Right ventricle myocardium superior (tissue), 1 donor: Measurements from ENCODE around the gene HTRA1. TPM values are rescaled to one million over a fixed set of nuclear protein-coding genes. Genes with fewer than 3 reads are reported as not detected.

Experiments
- ATAC-seq: fragments of 200-7000 bp; cut with Tn5 transposase; one replicate; pipeline ENCODE4 v1.9.1; 2020; ENCODE audit warnings: mild to moderate bottlenecking; ENCODE audit not compliant: poor library complexity
- DNase-seq: peaks from one replicate; pipeline ENCODE4 v3.0.0-alpha.2; 2020
- intact Hi-C: fragments of 100-400 bp; cut with DNase I; formaldehyde crosslinking; loops from one replicate; pipeline ENCODE4 v1.11.2; 2022
- total RNA-seq: library from RNA; stranded (reverse); fragmentation: NEBNext Ultra II Directional; extraction: Animal tissue kit (Norgen Biotek cat#: 25700); gene quantifications from one replicate; pipeline ENCODE4 v1.2.1, GENCODE V29; 2021
- donor health status: DM: no; HTN: yes; CAD: no; lungs with severe emphysema.

The HTRA1 gene
- total RNA-seq, 1 donor from 2014 or later = 40.9 TPM

DNA sequence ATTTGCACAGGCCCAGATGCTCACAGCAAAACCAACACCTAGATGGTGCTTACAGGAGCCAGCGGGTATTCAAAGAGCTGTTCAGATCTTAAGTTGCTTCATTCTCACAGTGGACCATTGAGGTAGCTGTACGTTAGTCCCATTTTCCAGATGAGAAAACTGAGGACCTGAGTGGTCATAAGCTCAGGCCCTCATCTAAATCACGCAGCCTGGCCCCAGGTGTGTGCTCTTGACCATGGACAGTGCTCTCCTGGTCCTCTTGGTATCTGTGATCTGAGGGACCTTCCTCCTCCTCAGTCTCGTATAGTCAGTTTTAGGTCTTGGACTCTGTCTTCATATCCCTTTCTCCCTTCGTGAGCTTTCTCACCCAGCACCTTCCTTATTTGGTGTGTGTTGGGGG lies 43.7 kb downstream of the HTRA1 start:
- intact Hi-C loops = no loop called here
- ATAC-seq (no peak), DNase-seq (peak; percentile 11)

DNA sequence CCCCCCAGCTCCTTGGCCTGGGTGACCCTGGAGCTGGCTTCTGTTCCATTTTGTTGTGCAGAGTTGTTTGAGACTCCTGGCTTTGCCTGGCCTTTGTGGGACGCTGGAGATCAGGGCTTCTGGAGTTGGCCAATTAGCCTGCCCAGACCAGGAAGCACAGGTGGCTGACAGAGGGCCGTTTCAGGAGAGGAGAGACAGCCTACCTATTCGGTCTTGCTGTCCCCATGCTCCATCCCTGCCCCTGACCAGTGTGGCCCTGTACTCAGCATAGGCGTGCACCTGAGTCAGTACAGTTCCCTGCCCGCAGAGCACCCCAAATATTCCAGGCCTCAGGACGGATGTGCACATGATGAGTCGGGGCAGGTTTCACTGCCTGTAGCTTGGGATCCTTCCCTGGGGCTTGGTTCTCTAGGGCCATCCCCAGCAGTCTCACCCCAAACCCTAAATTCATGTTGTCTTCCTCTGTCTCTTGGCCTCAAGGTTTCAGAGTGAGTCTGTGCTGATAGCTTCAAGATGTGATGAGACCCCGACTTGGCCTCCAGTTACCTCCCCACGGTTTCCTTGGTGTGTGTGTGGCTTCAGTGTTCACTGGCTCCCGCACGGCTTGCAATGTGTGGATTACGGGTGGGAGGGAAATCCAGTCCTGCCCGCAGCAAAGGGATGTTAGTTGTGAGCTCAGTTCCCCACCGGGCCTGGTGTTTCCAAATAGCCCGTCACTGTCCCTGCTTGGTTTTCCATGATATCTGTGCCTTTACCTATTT lies 44.7 kb downstream of the HTRA1 start:
- peak; percentile 43 for DNase-seq
- no peak for ATAC-seq
- intact Hi-C loops = no loop called here

DNA sequence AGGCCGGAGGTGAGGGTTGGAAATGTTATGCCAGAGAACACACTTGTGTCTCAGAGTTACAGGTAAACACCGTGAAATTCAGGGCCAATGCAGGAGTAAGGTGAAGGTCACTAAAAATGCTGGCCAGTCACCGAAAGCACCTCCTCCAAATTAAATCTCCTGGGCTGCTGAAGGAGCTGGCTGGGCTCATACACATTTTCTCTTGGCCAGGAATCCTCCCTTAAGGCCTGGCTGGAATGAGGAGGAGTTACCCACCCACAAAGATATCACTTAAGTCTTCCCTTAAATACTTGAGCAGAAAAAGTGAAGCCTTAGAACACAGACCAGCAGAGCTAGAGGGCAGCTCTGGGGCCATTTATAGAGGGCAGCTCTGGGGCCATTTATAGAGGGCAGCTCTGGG lies 46.3 kb downstream of the HTRA1 start:
- no peak for ATAC-seq
- peak; percentile 14 for DNase-seq
- intact Hi-C loops = no loop called here

DNA sequence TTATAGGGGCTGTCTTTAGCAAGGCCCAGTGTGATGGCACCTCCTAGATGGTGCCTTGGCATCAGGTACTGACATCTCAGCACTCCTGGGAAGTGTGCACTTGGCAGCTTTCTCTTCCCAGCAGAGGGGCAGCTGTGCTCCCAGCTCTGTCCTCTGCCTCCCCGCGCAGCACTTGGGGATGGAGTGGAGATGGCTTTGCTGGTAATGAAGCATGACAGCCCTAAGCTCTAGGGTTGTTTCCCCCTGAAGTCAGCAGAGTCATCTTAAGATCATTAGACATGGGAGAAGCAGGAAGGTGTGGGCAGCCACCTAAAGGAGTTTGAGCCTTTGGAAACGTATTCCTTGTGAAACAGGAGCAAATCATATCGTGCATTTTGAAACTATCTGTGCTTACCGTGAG lies 46.7 kb downstream of the HTRA1 start:
- ATAC-seq = no peak
- intact Hi-C loops = no loop called here
- DNase-seq = no peak

DNA sequence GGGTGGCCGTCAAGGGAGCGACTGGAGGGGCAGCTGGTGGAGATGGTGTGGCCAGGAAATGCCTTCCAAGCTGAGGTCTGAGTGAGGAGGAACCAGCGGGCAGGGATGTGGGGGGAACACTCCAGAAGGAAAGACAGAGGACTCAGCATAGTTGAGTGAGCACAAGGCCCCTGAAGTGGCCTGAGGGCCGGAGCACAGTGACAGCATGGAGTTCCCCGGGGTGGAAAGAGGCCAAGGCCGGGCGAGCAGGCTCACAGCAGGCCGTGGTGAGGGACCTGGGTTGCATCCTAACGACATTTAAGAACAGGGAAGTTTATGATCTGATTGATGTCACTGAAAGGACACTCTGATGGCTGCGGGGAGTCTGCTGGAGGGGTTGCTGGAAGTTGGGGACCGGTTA lies 48.0 kb downstream of the HTRA1 start:
- DNase-seq (peak; percentile 33), ATAC-seq (no peak)
- intact Hi-C loops = no loop called here

DNA sequence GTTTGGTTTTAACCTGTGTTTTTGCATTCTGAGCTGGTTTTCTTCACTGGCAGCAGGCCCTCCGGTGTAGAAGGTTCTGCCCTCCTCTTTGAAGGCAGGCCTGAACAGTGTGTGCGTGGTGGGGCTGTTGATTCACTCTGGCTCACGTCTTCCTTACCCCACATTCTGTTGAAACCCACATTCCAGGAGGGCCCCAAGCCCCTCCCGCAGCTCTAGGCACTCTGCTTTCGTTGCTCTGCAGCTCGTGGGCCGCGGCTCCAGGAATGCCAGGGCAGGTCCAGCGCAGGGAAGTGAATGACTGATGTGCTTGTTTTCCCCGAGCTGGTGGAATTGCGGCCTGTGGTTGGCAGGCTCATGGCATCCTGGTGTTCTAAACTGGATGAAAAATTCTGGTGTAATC lies 49.0 kb downstream of the HTRA1 start:
- intact Hi-C loops = no loop called here
- DNase-seq (peak; percentile 11), ATAC-seq (no peak)

DNA sequence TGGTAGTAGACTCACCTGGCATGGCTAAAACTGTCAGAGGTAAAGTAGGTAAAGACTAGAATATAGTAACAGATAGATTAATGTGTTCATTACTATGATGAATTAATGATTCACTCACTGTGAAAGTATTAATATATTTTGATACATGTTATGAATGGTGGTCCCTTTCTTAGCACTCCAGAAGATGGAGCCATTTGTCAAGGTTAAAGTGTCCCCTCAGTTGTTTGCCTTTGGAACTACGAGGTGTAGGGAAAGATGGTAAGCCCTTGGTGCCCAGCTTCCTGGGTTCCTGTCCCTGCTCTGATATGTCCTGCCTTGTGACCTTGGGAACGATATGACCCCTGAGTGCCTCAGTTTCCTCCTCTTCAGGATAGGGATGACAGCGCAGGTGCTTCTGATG lies 49.4 kb downstream of the HTRA1 start:
- intact Hi-C loops = no loop called here
- no peak for ATAC-seq
- DNase-seq = no peak

DNA sequence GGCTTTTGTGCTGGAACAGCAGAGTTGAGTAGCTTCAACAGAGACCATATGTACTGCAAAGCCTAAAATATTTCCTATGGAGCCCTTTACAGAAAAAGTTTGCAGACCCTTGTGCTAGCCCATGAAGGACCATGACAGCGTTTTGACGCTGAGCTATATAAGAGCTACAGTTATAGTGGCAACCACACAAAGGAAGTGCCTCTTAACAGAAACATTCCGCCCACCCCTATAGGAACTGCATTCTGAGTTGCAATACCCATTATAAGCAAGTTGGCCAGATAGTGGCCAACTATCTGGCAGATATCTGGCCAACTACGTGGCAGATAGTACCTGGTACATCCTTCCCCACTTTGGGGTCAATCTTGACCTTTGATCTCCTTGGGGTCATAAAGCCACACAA lies 51.7 kb downstream of the HTRA1 start:
- DNase-seq (no peak), ATAC-seq (no peak)
- intact Hi-C loops = no loop called here

DNA sequence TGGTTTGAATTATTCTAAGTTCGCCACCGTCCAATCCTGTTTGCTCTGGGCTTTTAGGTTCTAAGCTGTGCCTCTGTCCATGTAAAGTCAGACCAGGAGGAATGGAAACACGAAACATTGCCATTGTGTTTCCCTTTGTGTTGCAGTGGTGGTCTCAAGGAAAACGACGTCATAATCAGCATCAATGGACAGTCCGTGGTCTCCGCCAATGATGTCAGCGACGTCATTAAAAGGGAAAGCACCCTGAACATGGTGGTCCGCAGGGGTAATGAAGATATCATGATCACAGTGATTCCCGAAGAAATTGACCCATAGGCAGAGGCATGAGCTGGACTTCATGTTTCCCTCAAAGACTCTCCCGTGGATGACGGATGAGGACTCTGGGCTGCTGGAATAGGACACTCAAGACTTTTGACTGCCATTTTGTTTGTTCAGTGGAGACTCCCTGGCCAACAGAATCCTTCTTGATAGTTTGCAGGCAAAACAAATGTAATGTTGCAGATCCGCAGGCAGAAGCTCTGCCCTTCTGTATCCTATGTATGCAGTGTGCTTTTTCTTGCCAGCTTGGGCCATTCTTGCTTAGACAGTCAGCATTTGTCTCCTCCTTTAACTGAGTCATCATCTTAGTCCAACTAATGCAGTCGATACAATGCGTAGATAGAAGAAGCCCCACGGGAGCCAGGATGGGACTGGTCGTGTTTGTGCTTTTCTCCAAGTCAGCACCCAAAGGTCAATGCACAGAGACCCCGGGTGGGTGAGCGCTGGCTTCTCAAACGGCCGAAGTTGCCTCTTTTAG lies 52.9 kb downstream of the HTRA1 start:
- ATAC-seq (no peak), DNase-seq (no peak)

DNA sequence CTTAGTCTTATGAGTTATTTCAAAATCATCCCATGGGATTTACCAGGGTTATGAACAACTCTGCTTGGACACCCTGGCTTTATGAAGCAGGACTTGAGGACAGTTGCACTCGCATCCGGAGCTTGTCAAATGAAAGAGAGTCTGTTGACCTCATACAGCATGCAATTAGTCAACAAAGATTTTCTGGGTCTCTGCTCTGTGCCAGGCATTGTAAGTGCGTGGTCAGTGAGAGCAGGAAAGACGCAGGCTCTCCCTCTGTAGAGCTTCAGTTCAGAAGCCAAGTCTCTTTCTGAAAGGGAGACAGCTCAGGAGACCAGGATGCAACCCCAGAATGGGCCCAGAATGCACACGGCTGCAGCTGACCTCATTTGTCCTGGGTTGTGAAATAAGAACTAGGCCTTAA lies 53.7 kb downstream of the HTRA1 start:
- ATAC-seq (peak; percentile 79), DNase-seq (no peak)
- intact Hi-C loops = no loop called here

More for the DNA sequence above, 52.9 kb downstream of the HTRA1 start:
- intact Hi-C loops = no loop called here

DNA sequence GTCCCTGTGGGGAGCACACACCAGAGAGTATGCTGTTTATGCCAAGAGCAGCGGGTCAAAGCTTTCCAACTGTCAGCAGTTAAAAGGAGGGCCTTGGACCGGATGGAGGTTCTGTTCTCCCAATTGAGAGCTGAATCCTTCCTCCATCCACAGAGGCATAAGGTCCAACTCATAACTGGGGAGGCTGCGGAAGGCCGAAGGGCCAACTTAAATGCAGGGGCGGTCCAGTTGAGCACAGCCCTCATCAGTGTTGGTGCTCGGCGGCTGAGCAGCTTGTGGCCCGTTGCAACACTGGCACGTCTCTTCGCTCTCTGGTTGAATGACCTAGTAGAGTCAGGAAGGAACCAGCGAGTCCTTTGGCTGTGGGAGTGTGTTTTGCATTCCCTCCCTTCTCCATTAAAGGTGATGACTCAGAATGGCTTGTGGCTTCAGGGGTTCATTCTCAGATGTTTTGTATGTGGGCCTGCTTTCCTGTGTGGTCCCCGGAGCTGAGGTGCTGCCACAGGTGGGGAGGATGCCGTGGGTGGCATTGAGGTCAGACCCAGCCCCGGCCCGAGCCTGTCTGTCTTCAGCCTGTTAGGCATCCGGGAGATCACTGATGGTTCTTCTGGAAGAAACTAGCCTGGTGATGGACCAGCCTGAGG lies 54.4 kb downstream of the HTRA1 start:
- intact Hi-C loops = no loop called here
- DNase-seq (no peak), ATAC-seq (peak; percentile 78)

DNA sequence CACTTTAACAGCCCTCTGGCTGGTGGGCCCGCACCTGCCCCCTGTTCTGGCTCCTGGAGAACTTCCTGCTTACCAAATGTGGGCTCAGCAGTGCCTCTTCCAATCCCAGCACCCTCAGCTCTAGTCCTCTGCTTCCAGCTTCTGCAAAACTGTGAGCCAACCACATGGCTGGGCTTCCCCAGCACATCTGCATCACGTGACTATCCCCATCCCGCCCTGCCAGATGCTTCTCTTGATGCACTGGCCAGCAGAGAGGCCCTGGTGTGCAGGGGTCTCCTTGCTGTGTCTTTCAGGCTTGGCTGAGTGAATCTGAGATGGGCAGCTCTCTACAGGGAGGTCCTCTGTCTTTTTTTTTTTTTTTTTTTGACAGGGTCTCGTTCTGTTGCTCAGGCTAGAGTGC lies 55.4 kb downstream of the HTRA1 start:
- intact Hi-C loops = no loop called here
- DNase-seq = no peak
- ATAC-seq = no peak

DNA sequence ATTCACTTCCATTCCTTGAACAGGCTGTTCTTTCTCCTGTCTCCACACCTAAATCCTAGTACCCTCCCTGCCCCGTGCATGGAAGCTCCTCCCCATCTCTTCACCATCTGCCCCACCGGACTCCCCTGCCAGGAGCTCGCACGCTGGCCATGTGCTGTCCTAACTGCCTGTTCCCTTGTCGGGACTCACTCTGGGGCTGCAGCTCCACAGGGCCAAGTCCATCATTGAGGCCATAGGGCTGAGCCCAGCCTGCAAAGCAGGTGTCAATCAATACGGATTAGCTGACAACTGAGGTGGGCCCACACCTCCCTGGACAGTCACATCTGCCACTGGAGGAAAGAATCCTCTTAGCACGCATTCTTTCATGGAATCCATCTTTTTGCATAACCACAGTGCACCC lies 57.8 kb downstream of the HTRA1 start:
- no peak for DNase-seq
- no peak for ATAC-seq
- intact Hi-C loops = no loop called here

DNA sequence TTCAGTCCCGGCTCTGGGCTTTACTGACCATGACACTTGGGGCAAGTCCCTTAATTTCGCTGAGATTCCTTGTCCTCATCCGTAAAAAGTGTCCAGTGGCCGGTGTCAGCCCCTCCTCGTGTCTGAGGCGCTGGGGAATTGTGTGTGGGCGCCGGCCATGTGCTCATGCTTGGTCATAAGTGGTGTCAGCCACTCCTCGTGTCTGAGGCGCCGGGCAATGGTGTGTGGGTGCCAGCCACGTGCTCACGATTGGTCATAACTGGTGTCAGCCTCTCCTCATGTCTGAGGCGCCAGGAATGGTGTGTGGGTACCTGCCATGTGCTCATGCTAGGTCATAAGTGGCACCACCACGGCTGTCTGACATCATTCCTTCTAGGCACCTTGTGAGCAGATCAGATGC lies 58.5 kb downstream of the HTRA1 start:
- intact Hi-C loops = no loop called here
- DNase-seq = no peak
- ATAC-seq = no peak

DNA sequence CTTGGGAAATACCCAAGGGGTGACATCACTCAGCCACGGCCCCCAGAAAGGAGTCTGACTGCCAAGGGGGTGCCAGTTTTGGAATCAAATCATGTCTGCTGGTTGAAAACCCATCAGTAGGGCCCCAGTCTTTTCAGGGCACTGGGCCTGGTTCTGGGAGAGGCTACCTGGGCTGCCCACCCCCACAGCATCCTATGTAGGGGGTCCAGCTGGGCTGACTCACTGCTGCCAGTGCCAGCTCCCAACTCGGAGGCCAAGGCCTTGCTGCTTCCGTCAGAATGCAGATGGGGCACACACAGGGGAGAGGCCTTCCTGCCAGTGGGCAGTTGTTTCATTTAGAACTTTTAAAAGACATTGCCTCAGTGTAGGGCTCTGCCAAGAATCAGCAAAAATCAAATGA lies 59.7 kb downstream of the HTRA1 start:
- ATAC-seq (no peak), DNase-seq (no peak)
- intact Hi-C loops = no loop called here

DNA sequence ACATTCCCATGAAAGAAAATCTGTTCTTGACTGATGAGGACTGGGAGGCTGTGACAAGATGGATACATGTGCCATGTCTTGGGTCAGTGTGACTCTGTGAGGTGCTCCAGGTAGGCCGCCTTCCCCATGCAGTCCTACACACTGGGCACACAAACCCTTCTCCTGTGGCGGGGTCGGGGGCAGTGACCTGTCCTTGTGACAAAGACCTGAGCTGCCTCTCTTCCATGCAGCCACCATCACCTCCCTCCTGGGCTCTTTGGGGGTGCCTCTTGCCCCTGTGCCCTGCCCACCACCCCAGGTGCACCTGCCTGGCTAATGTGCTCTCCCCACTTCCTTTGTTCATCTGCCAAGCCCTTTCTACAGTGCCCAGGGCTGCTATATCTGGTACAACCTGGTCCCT lies 63.5 kb downstream of the HTRA1 start:
- ATAC-seq (no peak), DNase-seq (no peak)
- intact Hi-C loops = no loop called here

DNA sequence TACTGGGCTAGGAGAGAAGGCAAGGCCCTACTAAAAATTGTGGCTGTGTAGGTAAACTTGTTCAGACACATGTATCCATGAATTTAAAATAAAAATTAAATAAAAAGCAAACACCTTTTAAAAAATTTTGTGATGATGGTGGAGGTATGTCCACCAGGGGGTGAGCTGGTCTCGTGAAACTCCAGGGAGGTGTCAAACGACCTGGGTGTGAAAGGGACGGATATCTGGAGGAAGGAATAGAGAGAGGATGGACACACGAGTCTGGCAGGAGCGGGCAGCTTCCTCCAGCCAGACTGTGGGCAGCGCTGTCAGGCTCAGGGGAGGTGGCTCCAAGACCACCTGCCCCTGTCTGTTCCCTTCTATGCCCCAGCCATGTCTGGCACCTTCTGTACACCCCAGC lies 64.4 kb downstream of the HTRA1 start:
- ATAC-seq (peak; percentile 25), DNase-seq (no peak)
- intact Hi-C loops = no loop called here

DNA sequence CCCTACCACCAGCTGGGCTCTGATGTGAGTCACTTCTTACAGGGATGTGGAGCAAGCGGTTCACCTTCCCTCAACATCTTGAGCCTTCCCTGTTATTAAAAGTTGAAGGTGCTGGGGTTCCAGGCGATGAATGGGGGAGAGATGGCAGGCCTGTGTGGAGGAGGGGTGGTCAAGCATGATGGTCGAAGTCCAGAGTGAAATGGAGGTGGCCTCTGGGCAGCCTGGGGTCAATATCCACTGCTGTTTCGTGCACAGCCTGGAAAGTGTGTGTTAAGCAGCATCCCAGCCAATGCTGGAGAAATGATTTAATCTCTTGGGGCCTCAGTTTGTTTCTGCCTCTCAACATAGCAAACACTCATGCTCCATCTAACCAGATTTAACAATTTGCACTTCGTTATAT lies 65.5 kb downstream of the HTRA1 start:
- intact Hi-C loops = no loop called here
- no peak for DNase-seq
- ATAC-seq = no peak

DNA sequence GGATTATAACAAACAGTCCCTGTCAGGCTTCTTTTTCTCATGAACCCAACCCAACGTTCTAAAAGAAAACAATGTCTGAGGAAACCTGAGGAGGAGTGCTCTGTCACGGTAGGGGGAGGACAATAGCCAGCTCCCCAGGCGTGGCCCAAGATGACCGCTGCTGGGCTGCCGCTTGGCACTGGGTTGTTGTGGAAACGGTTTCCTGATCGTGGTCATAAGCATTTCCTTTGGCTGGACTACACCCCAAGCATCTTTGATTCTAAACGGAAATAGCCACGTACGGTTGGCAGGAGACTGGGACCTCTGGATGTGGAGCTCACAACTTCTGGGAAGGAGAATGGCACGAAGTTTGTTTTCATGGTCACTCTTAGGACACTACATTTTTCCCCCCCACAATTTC lies 68.8 kb downstream of the HTRA1 start:
- intact Hi-C loops = no loop called here
- DNase-seq = no peak
- ATAC-seq = peak; percentile 56

DNA sequence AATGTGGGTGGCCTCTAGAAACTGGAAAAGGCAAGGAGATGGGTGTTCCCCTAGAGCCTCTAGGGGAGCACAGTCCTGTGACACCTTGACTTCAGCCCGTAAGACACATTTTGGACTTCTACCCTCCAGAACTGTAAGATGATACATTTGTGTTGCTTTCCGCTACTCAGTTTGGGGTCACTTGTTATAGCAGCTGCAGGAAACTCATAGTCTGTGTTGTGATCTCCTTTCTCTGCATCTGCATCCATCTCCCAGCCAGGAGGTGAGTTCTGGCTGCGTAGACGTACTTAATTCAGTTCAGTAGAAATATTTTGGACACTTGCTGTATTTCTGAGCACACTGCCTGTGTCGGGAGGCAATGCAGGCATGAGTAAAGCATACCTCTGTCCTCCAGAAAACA lies 69.9 kb downstream of the HTRA1 start:
- intact Hi-C loops = no loop called here
- no peak for ATAC-seq
- DNase-seq = no peak
